ENCODE results near the gene KIAA2012. TPM values are rescaled to one million over a fixed set of nuclear protein-coding genes. Genes with fewer than 3 reads are reported as not detected.

Gene KIAA2012
- total and polyA plus RNA-seq, 2 of the 4 experiments (the other 2 are of a cell fraction), result under 0.01 to 0.09 TPM

DNA sequence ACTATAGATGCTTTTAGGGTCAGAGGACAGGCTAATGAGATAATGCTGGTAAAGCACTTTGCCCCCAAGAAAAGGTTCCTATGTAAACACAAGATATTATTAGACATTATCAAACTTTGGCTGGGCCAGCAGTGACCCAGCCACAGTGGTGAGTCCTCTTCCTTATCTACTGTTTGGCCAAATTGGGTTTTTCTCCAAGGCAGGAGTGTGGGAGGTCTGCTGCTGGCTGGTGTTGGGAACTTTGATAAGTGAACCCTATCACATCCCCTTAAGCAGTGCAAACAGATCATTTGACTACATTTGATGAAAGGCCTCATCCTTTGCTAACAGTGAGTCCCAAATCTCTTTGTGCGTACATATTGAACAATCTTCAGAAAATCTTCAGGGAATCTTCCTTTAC, 23.2 kb upstream of the KIAA2012 start:
- Histone ChIP-seq H3K14ac (replicated peaks; ENCODE audit: low read depth, low read length) (no peak overlapping the region), H3K56ac (ENCODE audit: extremely low read depth, insufficient read depth, low read length) (no peak overlapping the region), H3K27me3 (ENCODE audit: control insufficient read depth, insufficient read depth, low read length) (no peaks in the 10 kb centered on the region), H4K20me1 (ENCODE audit: insufficient read depth, low read length) (no peaks in the 10 kb centered on the region), H4K91ac (ENCODE audit: insufficient read depth, low read depth, low read length) (no peak overlapping the region), H2BK15ac (ENCODE audit: low read depth, low read length) (no peak overlapping the region), H3K4ac (ENCODE audit: low read depth, low read length) (no peak overlapping the region; the same call in 1 of the 2 replicates), H3K9me1 (ENCODE audit: insufficient read depth, low read length) (0 out of 2 replicates have a peak, but pooled peaks cover 3% of the 10 kb centered on the region), H4K8ac (ENCODE audit: low read depth in 2 of 2, low read length in 2 of 2) (no peak overlapping the region), H3K36me3 (ENCODE audit: control insufficient read depth, insufficient read depth, low read length) (no peaks in the 10 kb centered on the region), H2AFZ (replicated peaks; ENCODE audit: low read length, poor library complexity) (no peak overlapping the region), H2BK20ac (ENCODE audit: low read depth, low read length) (no peak overlapping the region), H2BK5ac (ENCODE audit: low read depth, low read length, poor library complexity, severe bottlenecking) (no peak overlapping the region), H3K4me1 (ENCODE audit: control insufficient read depth, insufficient read depth, low read length) (peaks cover 5% of the 10 kb centered on the region), H3K27ac (ENCODE audit: insufficient read depth, low read length) (no peak overlapping the region), H4K5ac (ENCODE audit: low read depth, low read length) (no peak overlapping the region), H3K18ac (ENCODE audit: low read depth, low read length) (no peak overlapping the region), H2AK9ac (replicated peaks; ENCODE audit: low read depth, low read length, poor library complexity) (no peak overlapping the region), H3K9me3 (ENCODE audit: control insufficient read depth, insufficient read depth, low read length) (no peaks in the 10 kb centered on the region), H3K79me1 (ENCODE audit: low read depth in 1 of 2, low read length in 2 of 2) (no peaks in the 10 kb centered on the region), H2AK5ac (ENCODE audit: low read depth, low read length) (no peak overlapping the region), H3K9ac (ENCODE audit: low read depth, low read length) (no peak overlapping the region), H3K4me3 (ENCODE audit: insufficient read depth, low read depth, low read length) (no peak overlapping the region), H2BK120ac (ENCODE audit: low read depth, low read length) (no peak overlapping the region), H3K4me2 (ENCODE audit: low read depth, low read length) (no peak overlapping the region), H3K23ac (ENCODE audit: low read depth, low read length) (no peak overlapping the region)
- CTCF ChIA-PET, result no interaction called here
- no CpG with 5 or more reads among the region's 1 CpG for WGBS, 2 experiments (ENCODE audit: extremely low coverage in 2 of 2, insufficient read length in 1 of 2)
- ATAC-seq (ENCODE audit: low read depth), result no peak
- DNase-seq, result no peak
- POLR2A ChIA-PET (ENCODE audit: unreplicated experiment), result no interaction called here
- TF ChIP-seq BHLHE40 (IDR thresholded peaks at IDR 0.05; ENCODE audit: low read depth, low read length), result no peak
- TF ChIP-seq MAFK (IDR thresholded peaks at IDR 0.05; ENCODE audit: low read depth, low read length), result no peak
- no peak for TF ChIP-seq RCOR1 (IDR thresholded peaks at IDR 0.05; ENCODE audit: insufficient replicate concordance, low read length)
- TF ChIP-seq RAD21 (IDR thresholded peaks at IDR 0.05; ENCODE audit: low read length), result no peak
- TF ChIP-seq CTCF (conservative IDR thresholded peaks at IDR 0.05; ENCODE audit: low read depth, low read length), result no peak
- TF ChIP-seq CEBPB (IDR thresholded peaks at IDR 0.05; ENCODE audit: low read depth, low read length), result no peak
- TF ChIP-seq POLR2A (IDR thresholded peaks at IDR 0.05; ENCODE audit: low read depth, low read length), result no peak
- intact Hi-C loops (cut with micrococcal nuclease), result no loop called here
- BruUV-seq (replicated peaks), result no TSS peak
- in situ Hi-C loops (cut with MboI; ENCODE audit: low sequenced_read_pairs), result no loop called here
- dilution Hi-C loops (cut with HindIII; ENCODE audit: low sequenced_read_pairs, unreplicated experiment), result no loop called here

All from IMR-90 (cell line).